ENCODE results near the gene SFXN5. TPM values are rescaled to one million over a fixed set of nuclear protein-coding genes. Genes with fewer than 3 reads are reported as not detected.
A peak's percentile ranks its signal among the peaks of the same experiment; 100 is the strongest.

Gene SFXN5
- total and polyA plus RNA-seq, 2 of the 8 experiments (the other 6 are each of a cell fraction or from before 2014, with no cell fraction given): 29.3 to 33.1 TPM

DNA sequence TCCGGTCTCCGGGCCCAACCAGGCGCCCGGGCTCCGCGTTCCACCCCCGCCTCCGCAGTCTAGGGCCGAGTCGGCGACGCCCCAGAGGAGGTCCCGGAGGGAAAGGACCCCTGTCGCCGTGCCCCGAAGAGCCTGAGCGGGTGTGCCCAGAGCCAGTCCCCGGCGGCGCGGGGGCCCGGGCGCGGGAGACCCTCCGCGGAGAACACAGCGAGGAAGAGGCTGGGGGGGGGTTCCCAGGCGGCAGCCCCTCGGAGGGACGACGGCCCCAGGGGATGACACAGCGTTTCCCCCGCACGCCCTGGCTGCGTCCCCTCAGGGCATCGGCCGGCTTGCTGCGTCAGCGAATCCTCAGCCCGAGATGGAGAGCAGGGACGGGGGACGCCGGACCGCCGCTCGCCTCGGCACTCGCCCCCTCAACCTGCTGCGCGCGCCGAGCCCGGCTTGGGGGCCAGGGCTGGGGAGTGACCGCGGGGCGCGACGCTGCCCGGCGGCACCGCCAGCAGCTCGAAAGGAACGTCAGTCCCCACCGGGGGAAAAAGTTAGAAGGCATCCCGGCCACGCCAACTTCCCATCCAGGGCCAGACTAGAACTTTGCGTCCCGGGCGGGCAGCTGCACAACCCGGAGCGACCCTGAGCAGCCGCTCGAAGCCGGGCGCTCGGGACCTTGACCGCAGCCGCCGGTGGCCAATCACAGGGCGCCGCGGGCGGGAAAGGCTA is 711 bp downstream of the SFXN5 start:
- peaks cover 3 to 16% of the 10 kb centered on the region in 2 experiments for H4K20me1 ChIP-seq (replicated peaks in 1 of 2; ENCODE audit: control insufficient read depth in 1 of 2, insufficient read depth in 2 of 2, low read length in 2 of 2)
- no peak for FAIRE-seq
- TF ChIP-seq EZH2 (IDR thresholded peaks at IDR 0.05; ENCODE audit: low read depth, low read length, severe bottlenecking): peak; percentile 8
- TF ChIP-seq RNF2 (IDR thresholded peaks at IDR 0.05; ENCODE audit: borderline replicate concordance, low read depth, low read length, missing control alignments, poor library complexity, severe bottlenecking): no peak
- no peak for TF ChIP-seq TEAD4 (IDR thresholded peaks at IDR 0.05; ENCODE audit: low read depth, low read length)
- peak; percentile 84; the same call in 1 of the 2 replicates for TF ChIP-seq MAFK (IDR thresholded peaks at IDR 0.05; ENCODE audit: low read depth, low read length)
- no peak for TF ChIP-seq SUZ12 (IDR thresholded peaks at IDR 0.05; ENCODE audit: low read length)
- TF ChIP-seq RBBP5 (IDR thresholded peaks at IDR 0.05; ENCODE audit: borderline replicate concordance, low read depth, low read length): peak; percentile 63; the same call in 1 of the 2 replicates
- no peak for TF ChIP-seq SIX5 (IDR thresholded peaks at IDR 0.05; ENCODE audit: low read depth, low read length)
- 0 out of 2 replicates have a peak, but pooled peaks have one; percentile 77 for TF ChIP-seq SP4 (IDR thresholded peaks at IDR 0.05; ENCODE audit: low read length)
- TF ChIP-seq EGR1 (IDR thresholded peaks at IDR 0.05; ENCODE audit: borderline replicate concordance, low read depth, low read length): 0 out of 2 replicates have a peak, but pooled peaks have one; percentile 21
- TF ChIP-seq BACH1 (IDR thresholded peaks at IDR 0.05; ENCODE audit: low read length): peak; percentile 86

More for the DNA sequence above, 711 bp downstream of the SFXN5 start:
- peaks cover 4 to 40% of the 10 kb centered on the region in 2 experiments; a peak in 3 of 4 replicates for H3K79me2 ChIP-seq (ENCODE audit: control insufficient read depth in 1 of 2, insufficient read depth in 2 of 2, low read length in 2 of 2)
- peaks cover 0 to 4% (median 0%) of the 10 kb centered on the region in 4 experiments; a peak in 4 of 7 replicates for H3K27me3 ChIP-seq (replicated peaks in 1 of 4; ENCODE audit: control insufficient read depth in 3 of 4, extremely low read depth in 1 of 4, insufficient read depth in 3 of 4, low read length in 3 of 4)
- H3K14ac ChIP-seq (ENCODE audit: insufficient read length): no peak overlapping the region
- peaks cover 14% of the 10 kb centered on the region; the same call in 1 of the 2 replicates for H3K79me1 ChIP-seq (ENCODE audit: low read depth, low read length)
- peak overlapping the region; percentile 35 to 86 (median 75); a peak in 5 of 7 replicates for H3K9ac ChIP-seq (replicated peaks in 1 of 4; ENCODE audit: extremely low read depth in 1 of 4, low read depth in 3 of 4, low read length in 3 of 4)
- H4K8ac ChIP-seq (ENCODE audit: extremely low read depth, insufficient read depth, low read length): peak overlapping the region; percentile 92; the same call in 1 of the 2 replicates
- no peaks in the 10 kb centered on the region for H3K9me3 ChIP-seq (ENCODE audit: insufficient read depth in 2 of 2, low read depth in 1 of 2, low read length in 1 of 2)
- H2BK15ac ChIP-seq (ENCODE audit: low read length): no peak overlapping the region
- H3K18ac ChIP-seq (ENCODE audit: extremely low read depth, low read length): peak overlapping the region; percentile 83
- POLR2A ChIA-PET (ENCODE audit: partially characterized antibody): interaction anchor here (0.8 to 1.5 kb wide), 14 partner anchors 9 to 178 kb away, joined by 3 to 8 read pairs (median 3); partner anchors contain the start of gene NOTO
- H3K27ac ChIP-seq (ENCODE audit: low read depth, low read length): peak overlapping the region; percentile 89; the same call in 1 of the 2 replicates
- H2AFZ ChIP-seq (ENCODE audit: low read length): no peak overlapping the region; the same call in 1 of the 2 replicates
- peak overlapping the region; percentile 63 to 86 (median 76) for H3K4me3 ChIP-seq (ENCODE audit: extremely low read depth in 1 of 4, insufficient read depth in 2 of 4, low read depth in 3 of 4, low read length in 4 of 4)
- no peak overlapping the region for H2BK20ac ChIP-seq (ENCODE audit: low read length)
- H2BK120ac ChIP-seq (replicated peaks; ENCODE audit: low read depth, low read length): no peak overlapping the region
- CTCF ChIA-PET (ENCODE audit: partially characterized antibody): interaction anchor here (0.7 to 1.3 kb wide), 5 partner anchors 12 to 109 kb away, joined by 3 to 4 read pairs (median 3); no protein-coding TSS in a partner anchor
- H2BK12ac ChIP-seq (ENCODE audit: low read depth, low read length): 0 out of 2 replicates have a peak overlapping the region, but pooled peaks have one; percentile 27
- H3K36me3 ChIP-seq (ENCODE audit: control insufficient read depth in 2 of 4, insufficient read depth in 4 of 4, low read length in 3 of 4): no peaks in the 10 kb centered on the region; a peak in 1 of 8 replicates
- H3K4me1 ChIP-seq (replicated peaks in 1 of 4; ENCODE audit: control insufficient read depth in 3 of 4, insufficient read depth in 4 of 4, low read length in 3 of 4): peaks cover 4 to 15% (median 7%) of the 10 kb centered on the region in 4 experiments; a peak in 6 of 7 replicates
- H2AK5ac ChIP-seq (ENCODE audit: low read depth, low read length): no peak overlapping the region
- H3K56ac ChIP-seq (replicated peaks; ENCODE audit: insufficient read length, low read depth, low read length): no peak overlapping the region
- peak in 1 of 2 experiments; percentile 74 for DNase-seq (ENCODE audit: low read depth in 1 of 2, low spot score in 2 of 2)
- H4K5ac ChIP-seq (ENCODE audit: insufficient read length, low read depth, low read length): peak overlapping the region; percentile 71
- H3K4me2 ChIP-seq (ENCODE audit: insufficient read depth in 1 of 2, low read depth in 2 of 2, low read length in 2 of 2): peak overlapping the region; percentile 85 to 97
- H3K4ac ChIP-seq (replicated peaks; ENCODE audit: insufficient read length, low read depth, low read length): no peak overlapping the region
- peaks cover 14% of the 10 kb centered on the region; the same call in 1 of the 2 replicates for H3K23me2 ChIP-seq (ENCODE audit: low read depth, low read length)
- H3K23ac ChIP-seq (ENCODE audit: insufficient read length): no peak overlapping the region
- WGBS, 2 experiments (ENCODE audit: extremely low coverage in 1 of 2, insufficient coverage in 1 of 2, insufficient read length in 1 of 2, insufficient replicate concordance in 2 of 2, low coverage in 1 of 2, low lambda C conversion rate in 2 of 2, missing lambda C conversion rate in 1 of 2): 1% methylated on average over 55 of the region's 83 CpGs; no CpG with 5 or more reads in 1 of the 2 experiments
- 0 out of 2 replicates have a peak overlapping the region, but pooled peaks have one; percentile 75 for H2BK5ac ChIP-seq (ENCODE audit: low read depth, low read length)
- no peak overlapping the region for H4K91ac ChIP-seq (replicated peaks; ENCODE audit: insufficient read length, low read length)
